GM15510 (cell line): Measurements from ENCODE around the gene DLG5.

ENCODE experiments used
- POLR2A ChIP-seq: IDR thresholded peaks from 3 replicates; pipeline ENCODE4 v1.6.1; 2011; ENCODE audit warnings: borderline replicate concordance; ENCODE audit not compliant: insufficient read length; ENCODE audit errors: extremely low read depth

Gene DLG5

GRCh38 chr10:77805676-77806075, 120.9 kb downstream of the DLG5 start:
- TF ChIP-seq POLR2A: no peak

GRCh38 chr10:77804371-77804770, 122.2 kb downstream of the DLG5 start:
- no peak for TF ChIP-seq POLR2A

GRCh38 chr10:77801474-77802161, 124.9 kb downstream of the DLG5 start:
- no peak for TF ChIP-seq POLR2A

- no peak for TF ChIP-seq POLR2A
These were observed 125.8 kb downstream of the DLG5 start for GRCh38 chr10:77800738-77801266.

- no peak for TF ChIP-seq POLR2A
These were observed 126.2 kb downstream of the DLG5 start for GRCh38 chr10:77800320-77800719.

GRCh38 chr10:77799352-77799751, 127.2 kb downstream of the DLG5 start:
- no peak for TF ChIP-seq POLR2A

- no peak for TF ChIP-seq POLR2A
These were observed 127.6 kb downstream of the DLG5 start for GRCh38 chr10:77798940-77799339.

- TF ChIP-seq POLR2A: no peak
These were observed 130.1 kb downstream of the DLG5 start for GRCh38 chr10:77796311-77796915.

- no peak for TF ChIP-seq POLR2A
These were observed 131.0 kb downstream of the DLG5 start for GRCh38 chr10:77795426-77796055.

GRCh38 chr10:77794256-77795142, 132.1 kb downstream of the DLG5 start:
- no peak for TF ChIP-seq POLR2A

GRCh38 chr10:77793831-77794230, 132.7 kb downstream of the DLG5 start:
- no peak for TF ChIP-seq POLR2A

- no peak for TF ChIP-seq POLR2A
These were observed 134.4 kb downstream of the DLG5 start for GRCh38 chr10:77792155-77792554.

GRCh38 chr10:77791506-77791905, 135.0 kb downstream of the DLG5 start:
- TF ChIP-seq POLR2A: no peak

- TF ChIP-seq POLR2A: no peak
These were observed 136.7 kb downstream of the DLG5 start for GRCh38 chr10:77789861-77790260.

GRCh38 chr10:77789016-77789415, 137.5 kb downstream of the DLG5 start:
- no peak for TF ChIP-seq POLR2A
